ENCODE results near the gene SMAD7.

Gene SMAD7

DNA sequence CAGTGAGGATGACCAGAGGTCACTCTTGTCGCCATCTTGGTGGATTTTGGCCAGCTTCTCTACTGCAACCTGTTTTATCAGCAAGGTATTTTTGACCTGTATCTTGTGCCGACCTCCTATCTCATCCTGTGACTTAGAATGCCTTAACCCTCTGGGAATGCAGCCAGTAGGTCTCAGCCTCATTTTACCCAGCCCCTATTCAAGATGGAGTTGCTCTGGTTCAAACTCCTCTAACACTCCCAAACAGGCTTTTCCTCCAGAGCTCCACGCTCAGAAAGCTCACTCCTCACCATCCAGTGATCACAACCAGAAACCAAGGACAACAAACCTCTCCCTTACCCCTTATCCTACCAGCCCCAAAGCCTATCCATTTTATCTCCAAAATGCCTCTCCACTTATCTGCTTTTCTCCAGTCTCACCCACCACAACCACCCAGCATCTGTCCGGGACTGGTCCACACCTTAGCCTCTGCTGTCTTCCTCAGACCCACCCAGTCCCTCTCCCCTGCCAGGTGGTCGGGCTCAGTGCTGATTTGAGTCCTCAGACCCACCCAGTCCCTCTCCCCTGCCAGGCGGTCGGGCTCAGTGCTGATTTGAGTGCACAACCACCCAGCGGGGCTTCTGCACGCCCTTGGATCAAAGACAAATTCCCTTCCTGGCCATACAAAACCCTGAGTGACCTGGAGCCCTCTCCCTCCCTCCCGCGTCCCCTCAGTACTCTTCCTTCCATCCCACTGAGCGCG, 11.7 kb upstream of the SMAD7 start:
- DNase-seq (ENCODE audit: low read depth in 1 of 2, low spot score in 1 of 2): no peak

DNA sequence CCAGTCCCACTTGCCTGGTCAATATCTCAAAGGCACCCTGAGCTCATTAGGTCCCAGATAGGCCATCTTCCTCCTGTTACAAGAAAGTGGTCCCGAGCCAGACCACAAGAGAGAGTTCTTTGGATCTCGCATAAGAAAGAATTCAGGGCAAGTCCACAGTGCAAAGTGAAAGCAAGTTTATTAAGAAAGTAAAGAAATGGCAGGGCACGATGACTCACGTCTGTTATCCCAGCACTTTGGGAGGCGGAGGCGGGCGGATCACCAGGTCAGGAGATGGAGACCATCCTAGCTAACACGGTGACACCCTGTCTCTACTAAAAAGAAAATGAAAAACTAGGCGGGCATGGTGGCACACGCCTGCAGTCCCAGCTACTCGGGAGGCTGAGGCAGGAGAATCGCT, 10.8 kb upstream of the SMAD7 start:
- DNase-seq (ENCODE audit: low read depth in 1 of 2, low spot score in 1 of 2): no peak

DNA sequence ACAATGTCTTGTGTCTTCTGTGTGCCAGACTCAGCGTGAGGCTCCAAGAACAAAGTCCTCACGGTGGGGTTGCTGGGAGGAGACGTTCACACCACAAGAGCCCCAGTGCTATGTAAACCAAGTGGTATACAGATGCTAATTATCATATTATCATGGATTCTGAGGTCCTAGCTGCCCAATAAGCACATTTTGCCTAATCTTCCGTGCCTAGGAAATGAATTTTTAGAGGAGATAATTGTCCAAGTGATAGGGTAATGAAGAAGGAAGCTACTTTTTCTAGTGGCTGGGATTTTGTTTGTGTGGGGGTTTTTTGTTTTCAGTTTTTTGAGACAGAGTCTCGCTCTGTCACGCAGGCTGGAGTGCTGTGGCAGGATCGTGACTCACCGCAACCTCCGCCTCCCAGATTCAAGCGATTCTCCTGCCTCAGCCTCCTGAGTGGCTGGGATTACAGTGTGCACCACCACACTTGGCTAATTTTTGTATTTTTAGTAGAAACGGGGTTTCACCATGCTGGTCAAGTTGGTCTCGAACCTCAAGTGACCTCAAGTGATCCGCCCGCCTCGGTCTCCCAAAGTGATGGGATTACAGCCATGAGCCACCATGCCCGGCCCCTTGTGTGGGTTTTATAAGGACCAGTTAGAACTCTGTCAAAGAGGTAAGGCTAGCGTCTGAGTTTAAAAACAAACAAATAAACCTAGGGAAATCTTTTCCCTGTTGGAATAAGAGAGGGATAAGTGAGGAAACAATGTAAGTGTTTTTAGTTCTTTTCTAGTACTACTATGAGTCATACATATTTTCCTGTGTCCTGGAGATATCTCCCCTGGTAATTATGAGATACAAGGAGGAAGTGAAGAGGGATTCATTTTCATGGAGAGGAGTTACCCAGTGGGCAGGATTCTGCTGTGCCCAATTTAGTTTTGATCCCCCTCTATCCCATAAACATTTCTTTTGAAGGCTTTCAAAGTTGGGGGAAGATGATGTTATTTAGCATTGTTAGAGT, 9.5 kb upstream of the SMAD7 start:
- no peak for DNase-seq (ENCODE audit: low read depth in 1 of 2, low spot score in 1 of 2)

DNA sequence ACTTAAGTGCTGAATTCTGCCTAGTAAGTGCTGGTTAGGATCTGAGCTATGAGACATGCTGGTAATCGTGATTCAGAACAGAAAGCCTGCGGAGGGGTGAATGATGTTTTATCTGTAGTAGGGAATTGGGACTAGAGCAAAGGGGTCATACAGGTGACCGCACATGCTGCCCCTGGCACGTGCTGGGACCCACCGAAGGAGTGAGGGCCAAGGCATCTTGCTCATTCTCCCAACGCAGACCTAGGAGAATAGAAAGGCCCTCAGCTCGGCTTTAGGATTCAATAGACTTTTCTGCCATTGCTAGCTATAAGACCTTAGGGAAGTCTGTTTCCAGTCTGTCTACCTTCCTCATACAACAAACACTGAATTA, 8.8 kb upstream of the SMAD7 start:
- no peak for DNase-seq (ENCODE audit: low read depth in 1 of 2, low spot score in 1 of 2)

DNA sequence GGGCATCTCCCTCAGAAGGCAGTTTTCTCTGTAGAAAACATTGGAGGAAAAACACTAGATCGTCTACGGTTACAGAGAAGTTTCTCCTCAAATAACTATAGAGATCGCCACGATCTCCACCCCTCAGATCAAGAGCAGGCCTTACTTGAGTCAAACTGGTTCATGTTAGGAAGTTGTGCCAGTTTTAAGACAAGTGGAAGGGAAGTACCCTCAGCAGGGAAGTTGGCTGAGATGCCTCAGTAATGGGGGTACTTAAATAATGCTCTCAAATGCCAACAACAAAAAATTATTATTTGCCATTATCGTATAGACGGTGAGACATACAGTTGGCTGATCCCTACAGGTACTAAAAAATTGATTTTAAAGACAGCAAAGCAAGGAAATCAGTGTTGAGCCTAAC, 8.2 kb upstream of the SMAD7 start:
- no peak for DNase-seq (ENCODE audit: low read depth in 1 of 2, low spot score in 1 of 2)

DNA sequence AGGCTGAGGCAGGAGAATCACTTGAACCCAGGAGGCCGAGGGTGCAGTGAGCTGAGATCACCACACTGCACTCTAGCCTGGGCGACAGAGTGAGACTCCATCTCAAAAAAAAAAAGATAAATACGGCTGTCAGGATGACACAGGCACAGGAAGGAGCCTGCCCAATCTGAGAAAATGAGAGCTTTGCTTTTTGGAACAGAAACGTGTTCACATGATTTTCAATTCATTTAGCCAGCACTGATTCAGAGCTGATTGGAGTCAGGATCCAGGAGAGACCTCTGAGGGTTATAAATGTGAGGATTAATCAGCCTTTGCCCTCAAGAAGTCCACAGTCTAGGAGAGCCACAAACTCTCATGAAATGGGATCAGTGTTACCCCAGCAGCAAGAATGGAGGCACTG, 6.9 kb upstream of the SMAD7 start:
- DNase-seq (ENCODE audit: low read depth in 1 of 2, low spot score in 1 of 2): no peak

DNA sequence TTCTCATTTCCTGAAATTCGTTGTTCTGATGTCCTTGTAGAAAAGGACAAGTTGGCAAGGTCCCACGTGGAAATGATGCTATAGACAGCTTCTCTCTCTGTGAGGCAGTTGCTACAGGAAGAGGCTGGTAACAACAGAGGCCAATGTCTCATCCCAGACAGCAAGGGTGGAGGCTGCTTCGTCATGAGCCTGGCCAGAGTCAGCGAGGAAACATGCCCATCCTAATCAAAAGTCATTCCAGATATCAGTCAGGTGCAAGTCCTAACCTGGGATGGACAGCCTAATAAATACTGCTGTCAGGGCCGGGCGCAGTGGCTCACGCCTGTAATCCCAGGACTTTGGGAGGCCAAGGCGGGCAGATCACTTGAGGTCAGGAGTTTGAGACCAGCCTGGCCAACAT, 6.4 kb upstream of the SMAD7 start:
- DNase-seq (ENCODE audit: low read depth in 1 of 2, low spot score in 1 of 2): no peak

DNA sequence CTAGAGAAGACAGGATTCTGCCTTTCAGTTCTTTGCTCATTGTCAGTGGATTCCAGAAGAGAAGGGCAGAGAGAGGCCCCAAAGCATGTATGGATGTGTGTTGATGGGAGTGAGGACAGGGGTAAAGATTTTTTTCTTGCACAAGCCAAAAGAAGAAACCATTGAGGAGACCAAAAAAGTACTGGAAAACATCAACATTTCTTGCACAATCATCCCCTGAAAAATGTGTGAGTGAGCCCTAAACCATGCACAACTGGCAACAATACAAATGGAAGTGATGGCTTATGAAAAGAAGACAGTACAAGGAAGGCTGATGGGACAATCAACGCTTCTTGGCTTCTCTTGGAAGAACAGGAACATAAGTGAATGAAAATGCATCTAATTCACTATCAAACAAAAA, 5.6 kb upstream of the SMAD7 start:
- DNase-seq (ENCODE audit: low read depth in 1 of 2, low spot score in 1 of 2): no peak

DNA sequence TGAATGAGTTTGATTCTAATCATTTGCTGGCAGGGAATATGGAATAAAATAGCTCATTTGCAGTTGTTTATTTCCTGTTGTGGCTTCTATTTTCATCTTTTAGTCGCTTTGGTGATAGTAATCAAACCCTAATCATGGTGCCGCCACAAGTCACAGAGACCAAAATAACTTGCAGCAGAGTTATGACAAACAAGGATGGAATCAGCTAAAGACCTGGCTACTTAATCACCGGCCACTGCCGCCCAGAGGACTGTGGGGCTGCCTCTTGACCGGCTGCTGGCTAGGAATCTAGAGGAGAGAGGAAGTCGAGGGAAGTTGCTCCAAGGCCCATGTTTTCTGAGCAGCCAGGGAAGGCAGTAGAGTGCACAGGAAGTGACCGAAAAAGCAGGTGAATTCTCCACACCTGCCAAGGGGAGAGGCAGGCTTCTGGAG, 5.1 kb upstream of the SMAD7 start:
- no peak for DNase-seq (ENCODE audit: low read depth in 1 of 2, low spot score in 1 of 2)

DNA sequence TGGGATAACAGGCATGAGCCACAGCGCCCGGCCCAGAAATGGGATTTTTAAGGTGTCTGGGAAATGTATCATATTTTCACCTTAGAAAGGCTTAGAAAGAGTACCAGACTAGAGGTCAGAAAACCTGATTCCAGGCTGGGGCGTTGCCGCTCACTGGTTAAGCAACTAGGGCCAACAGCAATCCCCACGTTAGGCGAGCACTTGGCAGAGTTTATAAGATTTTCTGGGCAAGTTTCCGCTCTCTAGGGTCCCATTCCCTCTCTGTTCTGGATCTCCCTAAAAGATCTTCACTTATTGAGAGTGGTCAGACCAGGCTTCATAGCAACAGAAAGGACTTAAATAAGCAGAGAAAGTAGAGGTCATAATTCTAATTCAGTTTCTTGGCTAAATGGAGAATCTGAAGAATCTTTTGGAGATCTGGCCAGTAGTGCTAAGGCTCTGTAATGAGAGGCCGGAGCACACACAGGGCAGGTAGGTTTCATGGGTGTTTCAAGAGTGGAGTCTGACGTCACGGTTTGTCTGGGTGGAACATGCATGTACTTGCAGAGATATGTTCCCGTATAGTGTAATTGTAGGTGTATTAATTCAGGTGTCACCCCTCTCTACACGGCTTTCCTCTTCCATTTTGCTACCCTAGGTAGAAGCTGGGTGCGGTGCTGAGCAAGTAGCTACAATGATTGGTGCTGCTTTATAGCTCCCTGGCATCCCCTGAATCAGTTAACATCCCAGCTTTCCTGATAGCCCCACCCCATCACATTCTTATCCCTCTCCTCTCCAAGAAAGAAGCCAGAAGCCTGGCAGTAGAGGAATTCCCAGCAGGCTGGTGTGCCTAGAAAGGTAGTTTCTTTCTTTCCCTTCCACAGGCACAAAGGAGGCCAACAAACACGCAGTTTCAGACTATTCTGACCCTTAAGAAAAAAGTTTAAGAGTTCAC, 4.4 kb upstream of the SMAD7 start:
- no peak for DNase-seq (ENCODE audit: low read depth in 1 of 2, low spot score in 1 of 2)

DNA sequence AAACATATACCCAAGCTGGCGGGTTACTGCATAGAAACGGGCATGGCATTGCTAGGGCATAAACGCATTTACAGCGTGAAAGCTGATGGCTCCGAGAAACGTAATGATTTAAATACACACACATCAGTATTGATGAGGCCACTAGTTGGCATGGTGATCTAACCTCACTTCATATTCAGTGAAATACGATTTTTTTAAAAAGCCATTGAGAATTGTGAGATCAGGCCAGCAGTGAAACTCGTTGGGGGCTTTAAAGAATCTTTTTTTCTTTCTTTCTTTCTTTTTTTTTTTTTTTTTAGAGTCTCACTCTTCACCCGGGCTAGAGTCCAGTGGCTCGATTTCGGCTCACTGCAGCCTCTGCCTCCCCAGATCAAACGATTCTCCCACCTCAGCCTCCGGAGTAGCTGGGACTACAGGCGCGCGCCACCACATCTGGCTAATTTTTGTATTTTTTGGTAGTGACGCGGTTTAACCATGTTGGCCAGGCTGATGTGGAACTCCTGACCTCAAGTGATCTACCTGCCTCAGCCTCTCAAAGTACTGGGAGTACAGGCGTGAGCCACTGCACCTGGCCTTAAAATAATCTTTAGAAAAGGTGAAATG, 2.4 kb upstream of the SMAD7 start:
- no peak for DNase-seq (ENCODE audit: low read depth in 1 of 2, low spot score in 1 of 2)

DNA sequence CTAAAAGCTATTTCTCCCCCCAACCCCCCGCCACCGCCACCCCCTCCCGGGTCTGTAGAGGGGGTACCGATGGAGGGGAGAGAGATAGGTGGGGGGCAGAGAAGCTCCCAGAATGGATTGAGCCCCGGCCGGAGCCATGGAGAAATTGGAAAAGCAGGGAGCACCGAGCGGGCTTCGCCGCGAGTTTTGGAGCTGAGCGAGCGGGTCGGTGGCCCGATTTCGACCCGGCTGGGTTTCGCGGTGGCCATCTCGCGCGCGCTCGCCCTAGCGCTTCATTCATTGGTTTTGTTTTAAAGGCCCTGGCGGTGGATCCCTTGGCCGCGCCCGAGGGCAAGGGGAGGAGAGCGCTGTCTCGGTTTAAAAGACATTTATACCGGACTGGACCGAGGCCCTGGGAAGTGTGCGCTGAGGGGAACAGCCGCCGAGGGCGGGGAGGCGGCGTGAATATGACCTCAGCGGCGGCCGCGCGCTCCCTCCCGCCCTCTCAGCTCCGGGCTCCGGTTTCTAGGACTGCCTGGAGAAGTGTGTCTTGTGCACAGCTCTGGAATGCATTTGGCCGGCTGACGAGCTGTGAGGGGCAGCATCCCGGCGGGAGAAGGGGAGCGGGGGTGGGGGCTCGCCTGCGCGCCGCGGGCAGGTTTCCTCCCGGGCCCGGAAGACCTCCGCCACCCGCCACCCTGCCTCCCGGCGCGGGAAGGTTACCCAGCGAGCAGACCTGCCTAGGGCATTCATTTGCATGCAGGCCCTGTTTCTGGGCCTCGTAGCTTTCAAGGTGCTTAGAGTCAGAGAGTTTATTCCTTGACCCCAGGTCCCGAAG, 1.7 kb upstream of the SMAD7 start:
- DNase-seq (ENCODE audit: low read depth in 1 of 2, low spot score in 1 of 2): peak; percentile 18 to 36

DNA sequence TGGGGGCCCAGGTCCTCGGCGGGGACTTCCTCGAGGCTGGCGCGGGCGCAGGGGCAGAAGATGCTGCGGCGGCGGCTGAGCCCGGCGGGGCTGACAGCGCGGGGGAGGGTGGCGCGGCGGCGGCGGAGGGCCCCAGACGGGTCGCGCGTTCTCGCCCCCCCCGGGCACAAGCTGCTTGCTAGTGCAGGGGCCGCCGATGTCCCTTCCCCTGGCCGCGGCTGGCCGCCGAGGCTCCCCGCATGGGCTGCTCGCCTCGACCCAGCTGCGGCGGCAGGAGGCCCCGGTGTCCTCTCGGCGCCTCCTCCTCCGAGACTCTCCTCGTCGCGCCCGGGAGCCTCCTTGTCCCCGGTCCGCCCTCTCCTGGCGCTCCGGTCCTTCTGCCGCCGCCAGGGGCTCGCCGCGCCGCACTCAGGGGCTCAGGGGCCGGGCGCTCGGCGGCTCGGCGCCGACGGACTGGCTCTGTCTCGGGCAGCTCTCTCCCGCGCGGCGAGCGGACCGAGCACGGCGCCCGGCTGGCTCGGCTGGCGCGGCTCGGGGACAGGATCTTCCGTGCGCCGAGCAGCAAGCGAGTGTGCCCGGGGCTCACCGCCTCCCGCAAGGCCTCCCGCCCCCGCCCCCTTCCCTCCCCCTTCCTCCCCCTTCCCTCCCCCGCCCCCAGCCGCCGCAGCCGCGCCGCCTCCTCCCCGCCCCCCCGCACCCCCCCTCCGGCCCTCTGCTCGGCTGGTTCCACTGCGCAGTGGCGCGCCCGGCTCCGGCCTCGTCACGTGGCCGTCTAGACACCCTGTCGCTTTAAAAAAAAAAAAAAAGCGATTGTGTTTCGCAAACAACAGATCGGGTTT, 902 bp upstream of the SMAD7 start:
- DNase-seq (ENCODE audit: low read depth in 1 of 2, low spot score in 1 of 2): peak; percentile 59 to 69

DNA sequence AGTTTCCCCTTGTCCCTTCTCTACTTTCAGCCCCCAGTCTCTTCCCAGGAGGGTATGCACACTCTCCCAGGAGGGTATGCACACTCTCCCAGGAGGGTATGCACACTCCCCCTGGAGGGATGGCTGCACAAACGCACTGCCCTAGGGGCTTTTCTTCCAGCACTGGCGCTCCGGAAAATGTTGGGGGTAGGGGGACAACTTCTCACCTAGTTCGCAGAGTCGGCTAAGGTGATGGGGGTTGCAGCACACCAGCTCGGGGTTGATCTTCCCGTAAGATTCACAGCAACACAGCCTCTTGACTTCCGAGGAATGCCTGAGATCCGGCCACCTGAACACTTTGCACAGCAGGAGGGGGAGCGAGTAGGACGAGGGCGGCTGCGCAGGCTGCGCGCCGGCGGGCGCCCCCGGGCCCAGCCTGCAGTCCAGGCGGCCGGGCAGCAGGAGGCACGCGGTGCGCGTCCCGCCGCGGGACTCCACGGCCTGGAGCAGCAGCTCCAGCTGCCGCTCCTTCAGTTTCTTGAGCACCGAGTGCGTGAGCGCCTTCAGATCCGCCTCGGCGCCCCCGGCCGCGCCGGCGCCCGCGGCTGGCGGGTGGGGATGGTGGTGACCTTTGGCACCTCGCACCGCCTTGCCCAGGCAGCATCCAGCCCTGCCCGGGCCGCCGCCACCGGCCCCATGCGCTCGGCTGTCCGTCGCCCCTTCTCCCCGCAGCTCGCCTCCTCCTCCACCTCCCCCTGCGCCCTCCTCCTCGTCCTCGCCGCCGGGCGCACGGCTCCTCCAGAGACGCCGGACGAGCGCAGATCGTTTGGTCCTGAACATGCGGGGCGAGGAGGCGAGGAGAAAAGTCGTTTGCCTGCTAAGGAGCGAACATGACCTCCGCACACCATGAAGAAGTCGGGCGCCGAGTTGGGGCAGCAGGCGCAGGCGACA, 894 bp downstream of the SMAD7 start:
- no peak for DNase-seq (ENCODE audit: low read depth in 1 of 2, low spot score in 1 of 2)

DNA sequence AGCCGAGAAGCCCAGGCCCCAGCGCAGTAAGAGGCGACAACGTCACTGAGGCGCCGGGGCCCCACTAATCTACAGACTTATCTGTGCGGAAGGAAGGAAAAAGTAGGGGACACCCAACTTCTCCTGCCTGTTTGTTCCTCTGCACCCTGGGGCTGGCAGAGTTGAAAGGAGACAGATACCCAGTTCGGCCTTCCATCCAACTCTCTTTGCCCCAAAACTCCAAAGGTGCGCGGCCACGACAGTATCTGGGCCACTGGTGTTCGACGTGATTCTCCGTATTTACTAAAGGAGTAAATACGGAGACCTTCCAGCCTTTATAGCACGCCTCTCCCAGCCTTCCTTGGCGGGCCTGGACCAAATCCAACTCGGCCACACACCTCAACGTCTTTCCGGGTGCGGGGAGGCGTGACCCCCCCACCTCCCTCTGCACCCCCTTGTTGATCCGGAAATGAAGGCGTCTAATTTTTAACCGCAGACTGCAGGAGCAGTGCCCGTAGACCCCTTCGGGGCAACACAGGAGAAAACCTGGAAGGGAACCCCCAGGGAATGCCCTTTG, 1.6 kb downstream of the SMAD7 start:
- DNase-seq (ENCODE audit: low read depth in 1 of 2, low spot score in 1 of 2): peak; percentile 33 to 35

DNA sequence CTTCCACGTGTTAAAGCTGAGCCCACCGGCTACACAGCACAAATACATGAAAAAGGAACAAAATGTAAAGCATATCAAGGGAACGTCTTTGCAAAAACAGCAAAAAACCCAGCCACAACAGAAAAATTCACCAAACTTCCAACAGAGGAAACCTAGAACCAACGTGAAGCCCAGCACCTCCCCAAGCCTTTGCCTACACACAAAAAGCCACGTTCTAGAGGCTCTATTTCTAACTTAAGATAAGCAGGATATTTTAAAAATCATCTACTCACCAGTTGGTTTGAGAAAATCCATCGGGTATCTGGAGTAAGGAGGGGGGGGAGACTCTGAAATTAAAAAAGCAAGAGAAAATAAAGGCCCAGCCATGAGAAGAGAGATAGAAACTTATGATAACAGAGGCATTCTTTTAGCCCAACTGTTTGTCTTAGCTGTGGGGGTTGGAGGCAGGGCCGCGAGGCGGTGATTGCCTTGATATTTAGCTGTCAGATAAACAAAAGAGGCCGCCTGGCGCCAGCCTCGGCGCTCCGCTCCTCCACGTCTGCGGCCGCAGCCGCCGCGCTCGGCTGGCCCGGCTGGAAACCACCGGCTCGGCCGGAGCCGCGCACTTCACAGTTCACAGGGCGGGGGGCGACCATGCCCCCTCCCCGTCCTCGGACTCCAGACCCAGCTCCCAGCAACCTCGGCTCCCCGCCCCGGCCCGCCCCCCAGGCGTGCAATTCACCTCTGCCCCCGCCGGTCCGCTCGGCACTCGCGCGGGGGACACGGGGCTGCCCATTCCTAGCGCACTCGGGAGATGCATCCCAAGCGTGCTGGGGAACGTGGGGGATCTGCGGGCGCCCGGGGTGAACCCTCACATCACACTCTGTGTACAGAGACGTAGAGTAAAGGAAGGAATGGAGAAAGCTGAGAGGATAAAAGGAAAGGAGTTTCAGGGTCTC, 2.4 kb downstream of the SMAD7 start:
- DNase-seq (ENCODE audit: low read depth in 1 of 2, low spot score in 1 of 2): peak in 1 of 2 donors; percentile 21

DNA sequence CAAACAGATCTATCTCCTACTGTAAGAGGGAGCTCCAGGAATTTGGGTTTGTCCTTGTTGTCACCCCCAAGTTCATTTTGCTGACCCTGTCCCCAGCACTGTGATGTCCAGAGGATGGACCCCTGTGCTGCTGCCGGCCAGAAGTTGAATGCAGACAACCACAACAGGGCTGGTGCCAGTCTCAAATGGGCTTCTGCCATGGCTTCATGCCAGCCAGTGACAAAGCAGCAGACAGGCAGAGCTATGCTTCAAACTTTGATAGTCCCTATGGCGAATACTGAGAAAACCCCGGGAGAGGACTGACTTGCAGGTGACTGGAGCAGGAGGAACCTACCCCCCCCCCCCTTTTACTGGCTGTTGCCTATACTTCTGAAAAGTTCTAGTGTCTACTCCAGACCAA, 3.2 kb downstream of the SMAD7 start:
- DNase-seq (ENCODE audit: low read depth in 1 of 2, low spot score in 1 of 2): no peak
